Retinal pigment epithelial cell (primary cell): ENCODE measurements around the gene COL24A1.
"Not testable (repeated sequence)": the region's sequence is repeated elsewhere in the genome, so short reads cannot be mapped to it uniquely, and the experiment has no call there.

Experiments
- DNase-seq: peaks from one replicate; pipeline ENCODE4 v3.0.0-alpha.2; 2010; ENCODE audit warnings: low read depth
- H3K4me3 ChIP-seq: 2 replicates; pipeline ENCODE4 v1.5.1; 2011; ENCODE audit warnings: mild to moderate bottlenecking, low read length, control low read depth, moderate library complexity
- TF ChIP-seq, protein P1 (sequence below): conservative IDR thresholded peaks from 2 replicates; pipeline ENCODE4 v1.5.1; 2011; ENCODE audit warnings: low read depth, low read length, control low read depth, inconsistent platforms

COL24A1 gene

DNA sequence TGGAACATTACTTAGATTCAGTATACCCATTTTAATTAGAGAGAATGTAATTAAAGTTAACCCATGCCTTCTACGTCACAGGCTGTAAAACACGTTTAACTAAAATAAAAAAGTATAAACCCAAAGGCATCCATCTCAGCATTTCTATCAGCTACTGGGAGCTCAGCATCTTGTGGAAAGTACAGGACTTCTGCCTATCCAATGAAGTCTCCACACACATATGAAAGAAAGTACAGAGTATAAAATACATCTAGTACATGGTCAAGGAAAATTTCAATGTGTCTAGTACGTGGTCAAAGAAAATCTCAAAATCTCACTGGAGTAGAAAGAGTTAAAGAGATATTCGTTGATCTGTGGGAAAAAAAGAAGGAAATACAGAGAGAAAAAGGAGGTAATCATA is 306.9 kb downstream of the COL24A1 start:
- H3K4me3 ChIP-seq = no peak overlapping the region
- no peak for DNase-seq
- TF ChIP-seq, protein P1, sequence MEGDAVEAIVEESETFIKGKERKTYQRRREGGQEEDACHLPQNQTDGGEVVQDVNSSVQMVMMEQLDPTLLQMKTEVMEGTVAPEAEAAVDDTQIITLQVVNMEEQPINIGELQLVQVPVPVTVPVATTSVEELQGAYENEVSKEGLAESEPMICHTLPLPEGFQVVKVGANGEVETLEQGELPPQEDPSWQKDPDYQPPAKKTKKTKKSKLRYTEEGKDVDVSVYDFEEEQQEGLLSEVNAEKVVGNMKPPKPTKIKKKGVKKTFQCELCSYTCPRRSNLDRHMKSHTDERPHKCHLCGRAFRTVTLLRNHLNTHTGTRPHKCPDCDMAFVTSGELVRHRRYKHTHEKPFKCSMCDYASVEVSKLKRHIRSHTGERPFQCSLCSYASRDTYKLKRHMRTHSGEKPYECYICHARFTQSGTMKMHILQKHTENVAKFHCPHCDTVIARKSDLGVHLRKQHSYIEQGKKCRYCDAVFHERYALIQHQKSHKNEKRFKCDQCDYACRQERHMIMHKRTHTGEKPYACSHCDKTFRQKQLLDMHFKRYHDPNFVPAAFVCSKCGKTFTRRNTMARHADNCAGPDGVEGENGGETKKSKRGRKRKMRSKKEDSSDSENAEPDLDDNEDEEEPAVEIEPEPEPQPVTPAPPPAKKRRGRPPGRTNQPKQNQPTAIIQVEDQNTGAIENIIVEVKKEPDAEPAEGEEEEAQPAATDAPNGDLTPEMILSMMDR = no peak

DNA sequence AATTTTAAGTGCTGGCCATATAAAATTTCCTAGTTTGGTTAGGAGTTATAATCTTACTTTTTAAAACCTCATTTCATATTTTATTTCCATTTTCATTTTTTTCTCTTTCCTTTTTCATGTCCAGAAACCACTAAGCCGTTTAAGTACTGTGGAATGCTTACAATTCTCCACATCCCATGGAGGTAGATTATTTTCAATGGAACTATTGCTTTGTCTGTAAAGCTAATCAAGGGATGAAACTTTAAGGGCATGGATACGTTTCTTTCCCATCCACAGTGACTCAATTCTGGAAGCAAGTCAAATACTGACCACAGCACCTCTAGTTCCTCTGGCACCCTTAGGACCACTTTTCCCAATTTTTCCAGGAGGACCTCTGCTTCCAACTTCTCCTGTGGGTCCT is 309.2 kb downstream of the COL24A1 start:
- DNase-seq = peak; percentile 42
- TF ChIP-seq, protein P1 = no peak
- no peak overlapping the region for H3K4me3 ChIP-seq

DNA sequence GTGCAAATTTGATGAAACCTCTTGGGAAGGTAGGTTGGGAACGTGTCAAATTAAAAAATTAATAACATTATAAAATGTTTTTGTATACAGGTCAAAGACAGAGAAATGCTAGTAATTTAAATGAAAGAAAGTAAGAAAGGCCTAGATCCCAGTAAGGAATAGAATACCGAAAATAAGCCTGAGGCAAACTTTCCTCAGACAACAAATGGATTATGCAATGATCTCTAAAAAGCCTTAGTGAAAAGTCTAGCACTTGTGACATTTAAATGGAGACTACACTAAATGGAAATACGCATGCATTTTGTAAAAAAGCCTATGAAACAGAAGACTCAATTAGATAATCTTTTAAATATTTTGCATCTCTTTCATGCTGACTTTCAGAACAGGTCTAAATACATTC is 309.9 kb downstream of the COL24A1 start:
- no peak overlapping the region for H3K4me3 ChIP-seq
- TF ChIP-seq, protein P1 = no peak
- DNase-seq = no peak

DNA sequence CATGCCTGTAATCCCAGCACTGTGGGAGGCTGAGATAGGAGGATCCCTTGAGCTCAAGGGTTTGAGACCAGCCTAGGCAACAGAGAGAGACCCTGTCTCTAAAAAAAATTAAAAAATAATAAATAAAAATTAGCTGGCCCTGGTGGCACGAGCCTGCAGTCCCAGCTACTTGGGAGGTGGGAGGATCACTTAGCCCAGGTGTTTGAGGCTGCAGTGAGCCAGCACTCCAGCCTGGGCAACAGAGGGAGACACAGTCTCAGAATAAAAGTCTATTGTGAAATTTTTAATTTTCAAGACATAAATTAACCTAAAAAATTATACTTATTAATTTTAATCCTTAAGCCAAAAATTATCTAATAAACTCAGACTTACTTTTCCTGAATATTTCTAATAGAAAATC is 317.1 kb downstream of the COL24A1 start:
- H3K4me3 ChIP-seq = no peak overlapping the region
- TF ChIP-seq, protein P1 = no peak
- no peak for DNase-seq

DNA sequence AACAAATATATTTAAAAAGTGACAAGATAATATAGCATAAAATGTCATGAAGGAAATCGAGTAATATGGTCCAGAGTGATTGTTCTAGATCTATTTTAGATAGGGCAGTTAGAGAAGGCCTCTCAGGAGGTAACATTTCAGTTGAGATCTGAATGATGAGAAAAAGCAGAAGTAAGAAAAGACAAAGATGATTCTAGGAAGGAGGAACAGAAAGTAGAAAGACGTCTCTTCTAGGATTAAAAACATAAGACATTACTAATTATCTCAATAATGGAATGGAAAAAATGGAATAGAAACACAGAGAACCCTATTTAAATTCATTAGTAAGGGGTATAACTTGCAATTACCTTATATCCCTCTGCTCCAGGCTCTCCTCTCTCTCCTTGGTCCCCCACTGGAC is 318.3 kb downstream of the COL24A1 start:
- TF ChIP-seq, protein P1 = no peak
- H3K4me3 ChIP-seq = no peak overlapping the region
- no peak for DNase-seq

DNA sequence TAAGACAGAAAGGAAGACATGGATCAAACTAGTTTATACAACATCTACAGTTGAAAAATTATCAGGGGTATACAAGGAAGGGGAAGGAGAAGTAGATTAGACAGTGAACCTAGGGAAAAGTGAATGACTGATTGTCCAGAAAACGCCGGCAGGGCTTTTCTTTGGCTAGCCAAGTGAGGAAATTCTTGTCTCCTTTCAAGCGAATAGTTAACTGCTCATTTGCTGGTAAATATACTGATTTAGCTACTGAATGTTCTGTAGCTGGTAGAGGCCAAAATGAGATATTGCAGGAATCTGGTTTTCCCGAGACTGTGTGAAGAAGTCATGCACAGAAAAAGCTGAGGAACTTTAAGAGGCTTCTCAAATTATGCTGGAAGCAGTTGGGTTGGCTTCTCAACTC is 319.8 kb downstream of the COL24A1 start:
- no peak overlapping the region for H3K4me3 ChIP-seq
- DNase-seq = no peak
- TF ChIP-seq, protein P1 = no peak

DNA sequence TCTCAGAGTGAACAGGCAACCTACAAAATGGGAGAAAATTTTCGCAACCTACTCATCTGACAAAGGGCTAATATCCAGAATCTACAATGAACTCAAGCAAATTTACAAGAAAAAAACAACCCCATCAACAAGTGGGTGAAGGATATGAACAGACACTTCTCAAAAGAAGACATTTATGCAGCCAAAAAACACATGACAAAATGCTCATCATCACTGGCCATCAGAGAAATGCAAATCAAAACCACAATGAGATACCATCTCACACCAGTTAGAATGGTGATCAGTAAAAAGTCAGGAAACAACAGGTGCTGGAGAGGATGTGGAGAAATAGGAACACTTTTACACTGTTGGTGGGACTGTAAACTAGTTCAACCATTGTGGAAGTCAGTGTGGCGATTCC is 323.4 kb downstream of the COL24A1 start:
- H3K4me3 ChIP-seq, DNase-seq: not testable (repeated sequence)

DNA sequence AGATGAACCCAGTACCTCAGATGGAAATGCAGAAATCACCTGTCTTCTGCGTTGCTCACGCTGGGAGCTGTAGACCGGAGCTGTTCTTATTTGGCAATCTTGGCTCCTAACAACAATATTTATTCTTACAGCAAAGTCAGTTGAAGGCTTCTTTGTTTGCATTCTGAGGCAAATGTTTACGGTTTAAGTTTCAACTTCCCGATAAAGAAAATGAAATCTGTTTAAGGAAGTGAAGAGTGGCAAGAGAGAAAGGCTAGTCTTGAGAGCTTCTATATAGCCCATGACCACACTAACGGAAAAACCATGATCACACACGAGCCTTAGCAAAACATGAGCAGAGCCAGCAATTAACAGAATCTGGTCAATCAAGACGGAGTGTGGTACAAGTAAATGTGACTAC is 325.7 kb downstream of the COL24A1 start:
- no peak overlapping the region for H3K4me3 ChIP-seq
- TF ChIP-seq, protein P1 = no peak
- no peak for DNase-seq
